H9 (cell line): ENCODE measurements around the gene RNASE8. TPM values are rescaled to one million over a fixed set of nuclear protein-coding genes. Genes with fewer than 3 reads are reported as not detected.

Experiments
- DNase-seq: peaks from one replicate; pipeline ENCODE4 v3.0.0-alpha.2; 2017
- H2AFZ ChIP-seq: one replicate; pipeline ENCODE4 v1.6.1; 2013; ENCODE audit warnings: mild to moderate bottlenecking, low read length, control low read depth, moderate library complexity
- H2AK5ac ChIP-seq: 2 replicates; pipeline ENCODE4 v1.6.1; 2013; ENCODE audit warnings: low read length, control low read depth, mixed read lengths; ENCODE audit not compliant: insufficient read length
- H2BK120ac ChIP-seq: one replicate; pipeline ENCODE4 v1.6.1; 2013; ENCODE audit warnings: low read depth, mild to moderate bottlenecking, low read length, control low read depth, inconsistent platforms; ENCODE audit not compliant: poor library complexity, severe bottlenecking
- H2BK12ac ChIP-seq: 2 replicates; pipeline ENCODE4 v1.6.1; 2013; ENCODE audit warnings: low read length, control low read depth, mixed read lengths, low read depth; ENCODE audit not compliant: insufficient read length
- H2BK15ac ChIP-seq: 2 replicates; pipeline ENCODE4 v1.6.1; 2013; ENCODE audit warnings: low read depth, low read length, control low read depth
- H2BK20ac ChIP-seq: one replicate; pipeline ENCODE4 v1.6.1; 2013; ENCODE audit warnings: low read depth, mild to moderate bottlenecking, low read length, control low read depth, inconsistent platforms; ENCODE audit not compliant: poor library complexity, severe bottlenecking
- H2BK5ac ChIP-seq: 2 replicates; pipeline ENCODE4 v1.6.1; 2013; ENCODE audit warnings: low read length, control low read depth, mixed read lengths; ENCODE audit not compliant: insufficient read length
- H3K14ac ChIP-seq: 2 replicates; pipeline ENCODE4 v1.6.1; 2013; ENCODE audit warnings: low read length, control low read depth; ENCODE audit not compliant: insufficient read depth
- H3K18ac ChIP-seq: 2 replicates; pipeline ENCODE4 v1.6.1; 2013; ENCODE audit warnings: low read depth, mild to moderate bottlenecking, mixed read lengths, low read length, control low read depth; ENCODE audit not compliant: insufficient read length
- H3K23ac ChIP-seq: 2 replicates; pipeline ENCODE4 v1.6.1; 2013; ENCODE audit warnings: low read length, control low read depth, mixed read lengths, low read depth; ENCODE audit not compliant: insufficient read length
- H3K23me2 ChIP-seq: 2 replicates; pipeline ENCODE4 v1.6.1; 2013; ENCODE audit warnings: low read depth, mild to moderate bottlenecking, mixed read lengths, low read length, control low read depth; ENCODE audit not compliant: insufficient read length, poor library complexity, severe bottlenecking
- H3K27ac ChIP-seq: 2 replicates; pipeline ENCODE4 v1.5.1; 2013; ENCODE audit warnings: low read length, control low read depth, mixed read lengths, low read depth; ENCODE audit not compliant: insufficient read length
- H3K27me3 ChIP-seq: 2 replicates; pipeline ENCODE4 v1.6.1; 2013; ENCODE audit warnings: low read length, control low read depth, inconsistent platforms; ENCODE audit not compliant: insufficient read depth
- H3K4ac ChIP-seq: 2 replicates; pipeline ENCODE4 v1.6.1; 2013; ENCODE audit warnings: low read depth, mild to moderate bottlenecking, control low read depth, inconsistent platforms, low read length, moderate library complexity
- H3K4me1 ChIP-seq: 2 replicates; pipeline ENCODE4 v1.6.1; 2013; ENCODE audit warnings: low read length, control low read depth, inconsistent platforms; ENCODE audit not compliant: insufficient read depth
- H3K4me2 ChIP-seq: 2 replicates; pipeline ENCODE4 v1.6.1; 2013; ENCODE audit warnings: low read length, control low read depth, mixed read lengths; ENCODE audit not compliant: insufficient read length, insufficient read depth
- H3K56ac ChIP-seq: 2 replicates; pipeline ENCODE4 v1.6.1; 2013; ENCODE audit warnings: low read depth, mild to moderate bottlenecking, mixed read lengths, low read length, control low read depth; ENCODE audit not compliant: insufficient read length
- H3K79me1 ChIP-seq: 2 replicates; pipeline ENCODE4 v1.6.1; 2013; ENCODE audit warnings: low read depth, mild to moderate bottlenecking, moderate library complexity, low read length, control low read depth, inconsistent platforms; ENCODE audit not compliant: insufficient read depth, poor library complexity, severe bottlenecking
- H3K79me2 ChIP-seq: 2 replicates; pipeline ENCODE4 v1.6.1; 2013; ENCODE audit warnings: low read length, control low read depth, inconsistent platforms; ENCODE audit not compliant: insufficient read depth
- H3K9ac ChIP-seq: 2 replicates; pipeline ENCODE4 v1.6.1; 2013; ENCODE audit warnings: low read length, control low read depth, mixed read lengths; ENCODE audit not compliant: insufficient read length; ENCODE audit errors: extremely low read depth
- H3K9me3 ChIP-seq: one replicate; pipeline ENCODE4 v1.6.1; 2013; ENCODE audit warnings: low read depth, low read length, inconsistent platforms; ENCODE audit not compliant: control insufficient read depth
- H3T11ph ChIP-seq: one replicate; pipeline ENCODE4 v1.6.1; 2013; ENCODE audit warnings: mild to moderate bottlenecking, low read length, control low read depth, inconsistent platforms
- H4K20me1 ChIP-seq: one replicate; pipeline ENCODE4 v1.6.1; 2013; ENCODE audit not compliant: control insufficient read depth, insufficient read length, insufficient read depth
- H4K5ac ChIP-seq: 2 replicates; pipeline ENCODE4 v1.6.1; 2013; ENCODE audit warnings: low read depth, mild to moderate bottlenecking, mixed read lengths, low read length, control low read depth; ENCODE audit not compliant: insufficient read length
- H4K8ac ChIP-seq: replicated peaks from 2 replicates; pipeline ENCODE4 v1.6.1; 2013; ENCODE audit warnings: low read length, control low read depth, mixed read lengths, low read depth; ENCODE audit not compliant: insufficient read length
- H4K91ac ChIP-seq: 2 replicates; pipeline ENCODE4 v1.6.1; 2013; ENCODE audit warnings: low read depth, mild to moderate bottlenecking, moderate library complexity, mixed read lengths, low read length, control low read depth; ENCODE audit not compliant: insufficient read length
- H3K27ac Mint-ChIP-seq, 3 experiments: 2 replicates in 2 of 3; 3 replicates in 1 of 3; pipeline ENCODE4 v1.8.0; 2020 to 2021; ENCODE audit warnings: mixed read lengths in 3 of 3, mild to moderate bottlenecking in 1 of 3, moderate library complexity in 1 of 3
- H3K27me3 Mint-ChIP-seq: 2 replicates; pipeline ENCODE4 v1.8.0; 2021; ENCODE audit warnings: low read depth, mild to moderate bottlenecking, moderate library complexity, mixed read lengths
- H3K36me3 Mint-ChIP-seq, 3 experiments: 2 replicates in 2 of 3; 3 replicates in 1 of 3; pipeline ENCODE4 v1.8.0; 2020 to 2021; ENCODE audit warnings: low read depth in 3 of 3, mixed read lengths in 3 of 3; ENCODE audit not compliant: insufficient read depth in 1 of 3
- H3K4me1 Mint-ChIP-seq, 2 experiments: 2 replicates each; pipeline ENCODE4 v1.8.0; 2020; ENCODE audit warnings: mixed read lengths in 2 of 2
- H3K4me3 Mint-ChIP-seq, 2 experiments: 2 replicates in 1 of 2; 3 replicates in 1 of 2; pipeline ENCODE4 v1.8.0; 2020 to 2021; ENCODE audit warnings: mild to moderate bottlenecking in 2 of 2, mixed read lengths in 2 of 2, moderate library complexity in 1 of 2
- H3K9me3 Mint-ChIP-seq, 2 experiments: 2 replicates in 1 of 2; 3 replicates in 1 of 2; pipeline ENCODE4 v1.8.0; 2020; ENCODE audit warnings: mild to moderate bottlenecking in 2 of 2, mixed read lengths in 2 of 2, moderate library complexity in 1 of 2
- CTCF ChIP-seq: fragments of 200-600 bp; sonication (generic); conservative IDR thresholded peaks from 3 replicates; pipeline ENCODE4 v1.8.0; 2021; ENCODE audit warnings: antibody characterized with exemption, mild to moderate bottlenecking
- WGBS: extraction: QIAGEN DNeasy Blood & Tissue Kit; methylation state at CpG from one replicate; pipeline ENCODE4 v1.1.7; 2013; ENCODE audit warnings: missing lambda C conversion rate, low lambda C conversion rate, mixed read lengths; ENCODE audit not compliant: insufficient read length; ENCODE audit errors: extremely low coverage; 5-methylcytosine and 5-hydroxymethylcytosine counted together
- total RNA-seq: library from RNA; stranded (reverse); gene quantifications from 2 replicates; pipeline ENCODE4 v1.2.1, GENCODE V29; 2021

Gene RNASE8
- total RNA-seq, 1 experiment from 2014 or later: not detected

- H3K79me2 ChIP-seq: no peaks in the 10 kb centered on the region
- no peaks in the 10 kb centered on the region for H3K9me3 Mint-ChIP-seq
- no peak for DNase-seq
- no peak overlapping the region for H2BK20ac ChIP-seq
- no peak overlapping the region for H4K5ac ChIP-seq
- no peak overlapping the region for H3T11ph ChIP-seq
- H3K14ac ChIP-seq: no peak overlapping the region
- H3K9ac ChIP-seq: no peak overlapping the region
- H3K23me2 ChIP-seq: no peaks in the 10 kb centered on the region
- peak overlapping the region in 1 of 3 experiments; percentile 36; a peak in 1 of 7 replicates for H3K27ac Mint-ChIP-seq
- H3K27me3 Mint-ChIP-seq: peaks cover 27% of the 10 kb centered on the region
- no peak overlapping the region for H2BK12ac ChIP-seq
- no peaks in the 10 kb centered on the region for H3K36me3 Mint-ChIP-seq
- H3K4me1 ChIP-seq: peaks cover 5% of the 10 kb centered on the region
- no peak overlapping the region for H4K91ac ChIP-seq
- no peak overlapping the region for H2BK120ac ChIP-seq
- H3K18ac ChIP-seq: no peak overlapping the region
- no peaks in the 10 kb centered on the region for H3K9me3 ChIP-seq
- no peaks in the 10 kb centered on the region for H4K20me1 ChIP-seq
- no peak overlapping the region for H2BK5ac ChIP-seq
- no peak for TF ChIP-seq CTCF
- no peak overlapping the region for H4K8ac ChIP-seq
- H3K27ac ChIP-seq: no peak overlapping the region
- H3K27me3 ChIP-seq: no peaks in the 10 kb centered on the region
- no CpG with 5 or more reads among the region's 2 CpGs for WGBS
- H2AK5ac ChIP-seq: no peak overlapping the region
- no peak overlapping the region for H3K4ac ChIP-seq
- H3K4me3 Mint-ChIP-seq: no peak overlapping the region
- no peak overlapping the region for H2BK15ac ChIP-seq
- H2AFZ ChIP-seq: no peak overlapping the region
- no peak overlapping the region for H3K4me2 ChIP-seq
- no peak overlapping the region for H3K56ac ChIP-seq
- H3K4me1 Mint-ChIP-seq: peaks cover 22 to 23% of the 10 kb centered on the region in 2 experiments
- H3K23ac ChIP-seq: no peak overlapping the region
- no peaks in the 10 kb centered on the region for H3K79me1 ChIP-seq
Measured at GRCh38 chr14:21043387-21043973, 14.1 kb upstream of the RNASE8 start.
